ENCODE data around the gene CNOT2. TPM values are rescaled to one million over a fixed set of nuclear protein-coding genes. Genes with fewer than 3 reads are reported as not detected.

Gene CNOT2
- total RNA-seq, 4 donors from 2014 or later = 115 to 263 (median 157) TPM

- no peaks in the 10 kb centered on the region for H3K36me3 ChIP-seq
- H3K9me3 ChIP-seq = no peaks in the 10 kb centered on the region
- H3K27ac ChIP-seq = no peak overlapping the region
- TF ChIP-seq POLR2A (IDR thresholded peaks at IDR 0.05) (no peak), CTCF (IDR thresholded peaks at IDR 0.05) (no peak)
- no peak for DNase-seq
- no peak overlapping the region for H3K4me3 ChIP-seq
- peaks cover 0 to 6% (median 0%) of the 10 kb centered on the region in 4 donors for H3K4me1 ChIP-seq
- H3K27me3 ChIP-seq = no peaks in the 10 kb centered on the region
These were observed 15.6 kb downstream of the CNOT2 start for GRCh38 chr12:70258605-70259403.

- H3K27me3 ChIP-seq = no peaks in the 10 kb centered on the region
- no peak overlapping the region for H3K4me3 ChIP-seq
- H3K27ac ChIP-seq = no peak overlapping the region
- DNase-seq = no peak
- H3K9me3 ChIP-seq = no peaks in the 10 kb centered on the region
- H3K4me1 ChIP-seq = peaks cover 0 to 14% (median 0%) of the 10 kb centered on the region in 4 donors
- no peaks in the 10 kb centered on the region for H3K36me3 ChIP-seq
- TF ChIP-seq CTCF (IDR thresholded peaks at IDR 0.05) = no peak
- no peak for TF ChIP-seq POLR2A (IDR thresholded peaks at IDR 0.05)
These were observed 17.4 kb downstream of the CNOT2 start for GRCh38 chr12:70260646-70261045.

- H3K27me3 ChIP-seq = no peaks in the 10 kb centered on the region
- no peaks in the 10 kb centered on the region for H3K9me3 ChIP-seq
- TF ChIP-seq CTCF (IDR thresholded peaks at IDR 0.05) = no peak
- TF ChIP-seq POLR2A (IDR thresholded peaks at IDR 0.05) = no peak
- no peak for DNase-seq
- no peak overlapping the region for H3K4me3 ChIP-seq
- no peaks in the 10 kb centered on the region for H3K36me3 ChIP-seq
- H3K27ac ChIP-seq = no peak overlapping the region
- peaks cover 0 to 17% (median 0%) of the 10 kb centered on the region in 4 donors for H3K4me1 ChIP-seq
These were observed 21.0 kb downstream of the CNOT2 start for GRCh38 chr12:70264067-70264867.

- no peak overlapping the region for H3K4me3 ChIP-seq
- no peaks in the 10 kb centered on the region for H3K27me3 ChIP-seq
- H3K36me3 ChIP-seq = no peaks in the 10 kb centered on the region
- TF ChIP-seq CTCF (IDR thresholded peaks at IDR 0.05) (no peak), POLR2A (IDR thresholded peaks at IDR 0.05) (no peak)
- peaks cover 0 to 24% (median 0%) of the 10 kb centered on the region in 4 donors for H3K4me1 ChIP-seq
- H3K9me3 ChIP-seq = no peaks in the 10 kb centered on the region
- DNase-seq = no peak
- no peak overlapping the region for H3K27ac ChIP-seq
These were observed 21.9 kb downstream of the CNOT2 start for GRCh38 chr12:70265132-70265531.

GRCh38 chr12:70267550-70267949 lies 24.3 kb downstream of the CNOT2 start:
- no peaks in the 10 kb centered on the region for H3K36me3 ChIP-seq
- DNase-seq = no peak
- H3K4me3 ChIP-seq = no peak overlapping the region
- H3K27me3 ChIP-seq = no peaks in the 10 kb centered on the region
- no peak overlapping the region for H3K27ac ChIP-seq
- H3K9me3 ChIP-seq = no peaks in the 10 kb centered on the region
- TF ChIP-seq POLR2A (IDR thresholded peaks at IDR 0.05) (no peak), CTCF (IDR thresholded peaks at IDR 0.05) (no peak)
- H3K4me1 ChIP-seq = peaks cover 0 to 27% (median 0%) of the 10 kb centered on the region in 4 donors

Data from Peyer's patch (tissue), 4 donors.